Tibial nerve (tissue), 3 donors: ENCODE results near the gene CMTR2.

ENCODE experiments used
- CTCF ChIP-seq, 5 experiments: fragments of 200-600 bp in 3 of 5; fragments of 450-650 bp in 2 of 5; sonication (generic) in 3 of 5; IDR thresholded peaks; one replicate each; pipeline ENCODE4 v1.5.1; 2016 to 2019; ENCODE audit warnings: antibody characterized with exemption in 5 of 5, mild to moderate bottlenecking in 3 of 5, moderate library complexity in 2 of 5
- POLR2A ChIP-seq, 2 donors: fragments of 450-650 bp; IDR thresholded peaks; one replicate each; pipeline ENCODE4 v1.6.1; 2017; ENCODE audit warnings: antibody characterized with exemption in 2 of 2, mild to moderate bottlenecking in 2 of 2, moderate library complexity in 2 of 2

GRCh38 chr16:71295950-71296349 is 6.7 kb upstream of the CMTR2 start:
- no peak for TF ChIP-seq CTCF (IDR thresholded peaks at IDR 0.05)
- TF ChIP-seq POLR2A (IDR thresholded peaks at IDR 0.05), result no peak
